Measurements from ENCODE around the gene FLNB. TPM values are rescaled to one million over a fixed set of nuclear protein-coding genes. Genes with fewer than 3 reads are reported as not detected.
A peak's percentile ranks its signal among the peaks of the same experiment; 100 is the strongest.

Gene FLNB
- total and polyA plus RNA-seq, 2 of the 13 experiments (the other 11 are each of a cell fraction or from before 2014, with no cell fraction given) = 106 to 130 TPM

DNA sequence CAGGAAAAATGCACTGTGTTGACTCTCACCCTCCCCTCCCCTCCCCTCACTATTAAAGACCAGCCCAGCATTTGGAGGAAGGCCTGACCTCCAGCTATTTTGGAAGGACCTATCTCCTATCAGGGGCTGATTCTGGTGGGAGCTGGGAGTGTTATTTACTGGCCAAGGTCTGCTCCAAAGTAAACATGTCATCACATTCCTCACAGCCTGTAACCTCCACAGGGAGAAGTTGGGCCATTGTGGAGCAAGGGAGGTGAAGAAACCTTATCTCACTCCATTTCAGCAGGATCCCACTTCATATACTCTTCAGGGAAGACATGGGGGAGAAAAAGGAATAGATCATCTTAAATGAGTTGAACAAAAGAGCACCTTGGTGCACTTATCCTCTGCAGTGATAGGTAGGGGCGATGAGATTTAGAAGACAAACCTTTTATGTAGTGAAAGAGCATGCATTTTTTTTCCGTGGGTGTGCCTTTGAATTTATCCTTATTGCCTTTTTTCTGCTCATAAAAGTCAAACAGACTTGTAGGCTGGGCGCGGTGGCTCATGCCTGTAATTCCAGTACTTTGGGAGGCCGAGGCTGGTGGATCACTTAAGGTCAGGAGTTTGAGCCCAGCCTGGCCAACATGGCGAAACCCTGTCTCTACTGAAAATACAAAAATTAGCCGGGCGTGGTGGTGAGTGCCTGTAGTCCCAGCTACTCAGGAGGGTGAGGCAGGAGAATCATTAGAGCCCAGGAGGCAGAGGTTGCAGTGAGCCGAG lies 15.6 kb upstream of the FLNB start (continued):
- TF ChIP-seq SMYD3 (CRISPR knock-in tag; IDR thresholded peaks at IDR 0.05) = 0 out of 2 replicates have a peak, but pooled peaks have one; percentile 44
- no peak for TF ChIP-seq GPN1 (CRISPR knock-in tag; IDR thresholded peaks at IDR 0.05; ENCODE audit: borderline replicate concordance)
- TF ChIP-seq SRSF9 (IDR thresholded peaks at IDR 0.05; ENCODE audit: borderline replicate concordance, insufficient read depth, low read depth, low read length, poor library complexity, severe bottlenecking) = no peak
- no peak for TF ChIP-seq EZH2 (conservative IDR thresholded peaks at IDR 0.05; ENCODE audit: low read depth, low read length)
- TF ChIP-seq ZNF263 (CRISPR knock-in tag; IDR thresholded peaks at IDR 0.05) = no peak
- TF ChIP-seq, protein P1, sequence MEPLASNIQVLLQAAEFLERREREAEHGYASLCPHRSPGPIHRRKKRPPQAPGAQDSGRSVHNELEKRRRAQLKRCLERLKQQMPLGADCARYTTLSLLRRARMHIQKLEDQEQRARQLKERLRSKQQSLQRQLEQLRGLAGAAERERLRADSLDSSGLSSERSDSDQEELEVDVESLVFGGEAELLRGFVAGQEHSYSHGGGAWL (CRISPR knock-in tag; IDR thresholded peaks at IDR 0.05) = no peak
- TF ChIP-seq HMG20B (CRISPR knock-in tag; conservative IDR thresholded peaks at IDR 0.05) = no peak
- TF ChIP-seq ZNF660 (CRISPR knock-in tag; IDR thresholded peaks at IDR 0.05; ENCODE audit: borderline replicate concordance, low read depth) = no peak
- no peak for TF ChIP-seq ZNF614 (CRISPR knock-in tag; IDR thresholded peaks at IDR 0.05; ENCODE audit: borderline replicate concordance)
- no peak for TF ChIP-seq HIVEP1 (CRISPR knock-in tag; IDR thresholded peaks at IDR 0.05)
- TF ChIP-seq TARDBP (CRISPR knock-in tag; IDR thresholded peaks at IDR 0.05) = peak; percentile 66; the same call in 1 of the 2 replicates
- TF ChIP-seq DNMT3B (CRISPR knock-in tag; conservative IDR thresholded peaks at IDR 0.05) = no peak
- TF ChIP-seq STAG1 (CRISPR knock-in tag; IDR thresholded peaks at IDR 0.05) = peak; percentile 20; the same call in 1 of the 2 replicates
- TF ChIP-seq ZNF101 (CRISPR knock-in tag; IDR thresholded peaks at IDR 0.05; ENCODE audit: borderline replicate concordance, low read depth) = no peak
- 0 out of 2 replicates have a peak, but pooled peaks have one; percentile 51 for TF ChIP-seq ZNF256 (CRISPR knock-in tag; conservative IDR thresholded peaks at IDR 0.05)
- TF ChIP-seq SRY (CRISPR knock-in tag; IDR thresholded peaks at IDR 0.05) = no peak
- TF ChIP-seq ZMAT3 (CRISPR knock-in tag; conservative IDR thresholded peaks at IDR 0.05) = no peak
- TF ChIP-seq, protein P2, sequence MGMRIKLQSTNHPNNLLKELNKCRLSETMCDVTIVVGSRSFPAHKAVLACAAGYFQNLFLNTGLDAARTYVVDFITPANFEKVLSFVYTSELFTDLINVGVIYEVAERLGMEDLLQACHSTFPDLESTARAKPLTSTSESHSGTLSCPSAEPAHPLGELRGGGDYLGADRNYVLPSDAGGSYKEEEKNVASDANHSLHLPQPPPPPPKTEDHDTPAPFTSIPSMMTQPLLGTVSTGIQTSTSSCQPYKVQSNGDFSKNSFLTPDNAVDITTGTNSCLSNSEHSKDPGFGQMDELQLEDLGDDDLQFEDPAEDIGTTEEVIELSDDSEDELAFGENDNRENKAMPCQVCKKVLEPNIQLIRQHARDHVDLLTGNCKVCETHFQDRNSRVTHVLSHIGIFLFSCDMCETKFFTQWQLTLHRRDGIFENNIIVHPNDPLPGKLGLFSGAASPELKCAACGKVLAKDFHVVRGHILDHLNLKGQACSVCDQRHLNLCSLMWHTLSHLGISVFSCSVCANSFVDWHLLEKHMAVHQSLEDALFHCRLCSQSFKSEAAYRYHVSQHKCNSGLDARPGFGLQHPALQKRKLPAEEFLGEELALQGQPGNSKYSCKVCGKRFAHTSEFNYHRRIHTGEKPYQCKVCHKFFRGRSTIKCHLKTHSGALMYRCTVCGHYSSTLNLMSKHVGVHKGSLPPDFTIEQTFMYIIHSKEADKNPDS (CRISPR knock-in tag; IDR thresholded peaks at IDR 0.05) = no peak
- TF ChIP-seq, protein P3, sequence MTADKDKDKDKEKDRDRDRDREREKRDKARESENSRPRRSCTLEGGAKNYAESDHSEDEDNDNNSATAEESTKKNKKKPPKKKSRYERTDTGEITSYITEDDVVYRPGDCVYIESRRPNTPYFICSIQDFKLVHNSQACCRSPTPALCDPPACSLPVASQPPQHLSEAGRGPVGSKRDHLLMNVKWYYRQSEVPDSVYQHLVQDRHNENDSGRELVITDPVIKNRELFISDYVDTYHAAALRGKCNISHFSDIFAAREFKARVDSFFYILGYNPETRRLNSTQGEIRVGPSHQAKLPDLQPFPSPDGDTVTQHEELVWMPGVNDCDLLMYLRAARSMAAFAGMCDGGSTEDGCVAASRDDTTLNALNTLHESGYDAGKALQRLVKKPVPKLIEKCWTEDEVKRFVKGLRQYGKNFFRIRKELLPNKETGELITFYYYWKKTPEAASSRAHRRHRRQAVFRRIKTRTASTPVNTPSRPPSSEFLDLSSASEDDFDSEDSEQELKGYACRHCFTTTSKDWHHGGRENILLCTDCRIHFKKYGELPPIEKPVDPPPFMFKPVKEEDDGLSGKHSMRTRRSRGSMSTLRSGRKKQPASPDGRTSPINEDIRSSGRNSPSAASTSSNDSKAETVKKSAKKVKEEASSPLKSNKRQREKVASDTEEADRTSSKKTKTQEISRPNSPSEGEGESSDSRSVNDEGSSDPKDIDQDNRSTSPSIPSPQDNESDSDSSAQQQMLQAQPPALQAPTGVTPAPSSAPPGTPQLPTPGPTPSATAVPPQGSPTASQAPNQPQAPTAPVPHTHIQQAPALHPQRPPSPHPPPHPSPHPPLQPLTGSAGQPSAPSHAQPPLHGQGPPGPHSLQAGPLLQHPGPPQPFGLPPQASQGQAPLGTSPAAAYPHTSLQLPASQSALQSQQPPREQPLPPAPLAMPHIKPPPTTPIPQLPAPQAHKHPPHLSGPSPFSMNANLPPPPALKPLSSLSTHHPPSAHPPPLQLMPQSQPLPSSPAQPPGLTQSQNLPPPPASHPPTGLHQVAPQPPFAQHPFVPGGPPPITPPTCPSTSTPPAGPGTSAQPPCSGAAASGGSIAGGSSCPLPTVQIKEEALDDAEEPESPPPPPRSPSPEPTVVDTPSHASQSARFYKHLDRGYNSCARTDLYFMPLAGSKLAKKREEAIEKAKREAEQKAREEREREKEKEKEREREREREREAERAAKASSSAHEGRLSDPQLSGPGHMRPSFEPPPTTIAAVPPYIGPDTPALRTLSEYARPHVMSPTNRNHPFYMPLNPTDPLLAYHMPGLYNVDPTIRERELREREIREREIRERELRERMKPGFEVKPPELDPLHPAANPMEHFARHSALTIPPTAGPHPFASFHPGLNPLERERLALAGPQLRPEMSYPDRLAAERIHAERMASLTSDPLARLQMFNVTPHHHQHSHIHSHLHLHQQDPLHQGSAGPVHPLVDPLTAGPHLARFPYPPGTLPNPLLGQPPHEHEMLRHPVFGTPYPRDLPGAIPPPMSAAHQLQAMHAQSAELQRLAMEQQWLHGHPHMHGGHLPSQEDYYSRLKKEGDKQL (CRISPR knock-in tag; IDR thresholded peaks at IDR 0.05; ENCODE audit: low read depth) = no peak
- TF ChIP-seq PHB2 (IDR thresholded peaks at IDR 0.05; ENCODE audit: partially characterized antibody) = no peak
- no peak for TF ChIP-seq SIN3A (IDR thresholded peaks at IDR 0.05; ENCODE audit: borderline replicate concordance, low read depth, low read length)
- no peak for TF ChIP-seq GZF1 (CRISPR knock-in tag; IDR thresholded peaks at IDR 0.05)
